ENCODE data around the gene FGF8. TPM values are rescaled to one million over a fixed set of nuclear protein-coding genes. Genes with fewer than 3 reads are reported as not detected.

FGF8 gene
- total RNA-seq, 1 experiment from 2014 or later = not detected

DNA sequence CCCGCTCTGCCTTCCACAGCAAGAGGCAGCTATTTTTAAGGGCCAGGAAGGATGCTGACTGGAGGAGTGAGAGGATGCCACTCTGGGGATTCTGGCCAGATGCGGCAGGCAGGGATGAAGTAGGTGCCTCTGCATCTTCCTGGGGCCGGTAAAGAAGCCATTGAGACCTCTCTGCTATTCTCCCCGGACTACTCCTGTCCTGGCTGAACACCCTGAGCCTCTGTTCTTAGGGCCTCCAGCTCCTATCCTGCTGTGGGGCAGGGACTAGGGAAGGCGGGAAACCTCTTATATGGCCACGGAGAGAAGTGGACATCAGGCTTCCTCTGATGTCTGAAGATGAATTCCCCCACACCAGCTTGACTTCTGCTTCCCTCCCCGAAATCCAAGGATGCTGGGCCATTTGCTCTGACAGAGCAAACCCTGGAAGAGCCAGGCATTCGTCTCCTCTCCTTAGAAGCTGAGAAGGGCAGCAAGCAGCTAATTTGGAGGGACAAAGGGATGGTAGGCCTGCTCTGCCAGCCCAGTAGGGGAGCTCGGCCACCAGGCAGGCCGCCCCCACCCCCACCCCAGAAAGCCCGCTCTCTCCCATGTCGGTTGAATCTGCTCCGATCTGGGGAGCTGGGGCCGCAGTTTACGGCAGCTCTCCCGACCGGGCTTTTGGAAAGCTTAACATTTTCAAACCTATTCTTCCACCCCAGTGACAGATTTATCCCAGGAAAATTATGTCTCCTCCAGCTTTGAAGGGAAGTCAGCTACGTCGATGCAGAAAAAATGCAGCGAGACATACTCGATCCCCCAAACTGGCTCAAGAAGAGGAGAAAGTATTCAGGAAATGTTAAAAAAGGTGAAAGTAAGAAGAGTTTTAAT, 2.8 kb downstream of the FGF8 start:
- no peaks in the 10 kb centered on the region for H3K36me3 ChIP-seq (ENCODE audit: low read depth, low read length)
- no peaks in the 10 kb centered on the region for H3K79me2 ChIP-seq (ENCODE audit: low read length)
- no TSS peak for BruUV-seq (replicated peaks)
- H3F3A ChIP-seq (ENCODE audit: low read length, unreplicated experiment) = no peaks in the 10 kb centered on the region
- intact Hi-C loops (cut with micrococcal nuclease) = no loop called here
- H4K20me1 ChIP-seq (ENCODE audit: low read length) = no peaks in the 10 kb centered on the region
- no peak overlapping the region for H3K4me3 ChIP-seq (ENCODE audit: low read length)
- no peak for DNase-seq
- H2AFZ ChIP-seq (ENCODE audit: low read length) = no peak overlapping the region
- H3K9ac ChIP-seq (ENCODE audit: low read length) = no peak overlapping the region
- ChIA-PET POLR2A (ENCODE audit: unreplicated experiment) (no interaction called here), CTCF (no interaction called here)
- no peaks in the 10 kb centered on the region for H3K9me2 ChIP-seq (replicated peaks; ENCODE audit: low read length)
- H3K4me1 ChIP-seq (ENCODE audit: insufficient read depth, low read length) = no peaks in the 10 kb centered on the region
- ATAC-seq = no peak
- peaks cover 9% of the 10 kb centered on the region; the same call in 1 of the 2 replicates for H3K27me3 ChIP-seq (ENCODE audit: low read length)
- no peaks in the 10 kb centered on the region for H3K9me3 ChIP-seq (ENCODE audit: low read length)
- no peak for TF ChIP-seq EZH2 (IDR thresholded peaks at IDR 0.05; ENCODE audit: low read length, unreplicated experiment)
- no peak for TF ChIP-seq EZH2phosphoT487 (IDR thresholded peaks at IDR 0.05; ENCODE audit: borderline replicate concordance, low read length)
- no peak for TF ChIP-seq CTCF (conservative IDR thresholded peaks at IDR 0.05; ENCODE audit: low read depth, low read length)
- H3K27ac ChIP-seq (ENCODE audit: low read length) = no peak overlapping the region
- no peak overlapping the region for H3K4me2 ChIP-seq (ENCODE audit: low read length)

DNA sequence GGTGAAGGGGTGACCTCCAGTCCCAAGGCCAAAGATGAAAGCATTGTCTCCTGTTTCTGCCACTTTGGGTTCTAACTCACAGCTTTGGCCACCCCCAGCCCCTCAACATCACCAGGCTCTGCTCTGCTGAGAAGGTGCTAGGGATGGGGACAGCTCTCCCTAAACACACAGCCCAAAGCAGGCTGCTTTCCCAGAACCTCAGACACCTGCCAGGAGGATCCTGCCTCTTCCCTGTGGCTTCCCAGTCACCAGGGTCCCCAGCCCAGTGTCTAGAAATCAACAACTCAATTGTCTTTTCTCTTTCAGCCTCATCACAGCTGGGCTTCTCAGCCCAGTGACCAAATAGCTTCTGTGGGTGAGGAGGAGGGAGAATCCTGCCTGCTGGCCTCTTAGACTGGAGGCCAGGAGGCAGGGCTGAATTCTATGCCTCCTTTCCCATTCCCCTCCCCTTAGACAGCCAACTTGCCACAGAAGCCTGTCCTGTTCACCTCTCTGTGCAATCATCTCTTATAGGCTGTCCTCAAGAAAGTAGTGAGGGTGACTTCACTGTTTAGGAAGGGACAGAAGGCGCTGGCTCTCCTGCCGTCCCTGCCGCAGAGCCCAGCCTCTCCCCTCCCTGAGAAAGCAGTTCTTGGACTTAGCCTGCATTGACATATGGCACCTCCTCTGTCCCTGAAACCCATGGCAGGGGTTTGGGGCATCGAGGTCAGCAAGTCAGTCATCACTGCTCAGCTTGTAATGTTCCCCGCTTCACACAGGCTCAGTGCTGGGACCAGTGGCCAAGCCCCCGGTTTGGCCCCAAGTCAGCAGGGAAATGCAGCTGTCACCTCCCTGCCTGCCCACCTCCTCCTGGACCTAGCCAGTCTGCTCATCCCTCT, 3.7 kb downstream of the FGF8 start:
- ATAC-seq (no peak), DNase-seq (no peak)
- Histone ChIP-seq H2AFZ (ENCODE audit: low read length) (no peak overlapping the region), H3K27ac (ENCODE audit: low read length) (no peak overlapping the region), H3K4me1 (ENCODE audit: insufficient read depth, low read length) (no peaks in the 10 kb centered on the region), H3K79me2 (ENCODE audit: low read length) (no peaks in the 10 kb centered on the region), H3K27me3 (ENCODE audit: low read length) (peaks cover 9% of the 10 kb centered on the region; the same call in 1 of the 2 replicates), H3K9me3 (ENCODE audit: low read length) (no peaks in the 10 kb centered on the region), H4K20me1 (ENCODE audit: low read length) (no peaks in the 10 kb centered on the region), H3K9ac (ENCODE audit: low read length) (no peak overlapping the region), H3K9me2 (replicated peaks; ENCODE audit: low read length) (no peaks in the 10 kb centered on the region), H3K4me2 (ENCODE audit: low read length) (no peak overlapping the region), H3K36me3 (ENCODE audit: low read depth, low read length) (no peaks in the 10 kb centered on the region), H3K4me3 (ENCODE audit: low read length) (no peak overlapping the region), H3F3A (ENCODE audit: low read length, unreplicated experiment) (no peaks in the 10 kb centered on the region)
- no TSS peak for BruUV-seq (replicated peaks)
- TF ChIP-seq EZH2phosphoT487 (IDR thresholded peaks at IDR 0.05; ENCODE audit: borderline replicate concordance, low read length) (no peak), CTCF (conservative IDR thresholded peaks at IDR 0.05; ENCODE audit: low read depth, low read length) (no peak), EZH2 (IDR thresholded peaks at IDR 0.05; ENCODE audit: low read length, unreplicated experiment) (no peak)
- POLR2A ChIA-PET (ENCODE audit: unreplicated experiment) = no interaction called here
- intact Hi-C loops (cut with micrococcal nuclease) = no loop called here
- CTCF ChIA-PET = interaction anchor here (0.7 kb wide), 1 partner anchor 329 kb away, joined by 3 read pairs; no protein-coding TSS in a partner anchor
